Esophagus muscularis mucosa (tissue), 4 donors: ENCODE measurements around the gene CDK2AP2.

Experiments
- CTCF ChIP-seq, 3 experiments: fragments of 200-600 bp in 2 of 3; fragments of 450-650 bp in 1 of 3; sonication (generic) in 2 of 3; IDR thresholded peaks; one replicate each; pipeline ENCODE4 v1.5.1; 2017 to 2019; ENCODE audit warnings: antibody characterized with exemption in 3 of 3, mild to moderate bottlenecking in 2 of 3, moderate library complexity in 1 of 3
- EP300 ChIP-seq: sonication (generic); formaldehyde crosslinking; IDR thresholded peaks from one replicate; pipeline ENCODE4 v1.6.1; 2017; ENCODE audit warnings: antibody characterized with exemption
- POLR2A ChIP-seq: fragments of 450-650 bp; IDR thresholded peaks from one replicate; pipeline ENCODE4 v1.6.1; 2017; ENCODE audit warnings: antibody characterized with exemption, moderate library complexity, mild to moderate bottlenecking, low read depth
- POLR2AphosphoS5 ChIP-seq, 2 donors: sonication (generic); formaldehyde crosslinking; IDR thresholded peaks; one replicate each; pipeline ENCODE4 v1.6.1; 2017; ENCODE audit warnings: antibody characterized with exemption in 2 of 2

GRCh38 chr11:67493548-67494370 lies 14.2 kb downstream of the CDK2AP2 start:
- TF ChIP-seq CTCF (IDR thresholded peaks at IDR 0.05) (no peak), POLR2A (no peak), POLR2AphosphoS5 (IDR thresholded peaks at IDR 0.05) (no peak), EP300 (no peak)
